Cardiac muscle cell (in vitro differentiated cells and primary cell): Measurements from ENCODE around the gene PHAF1. TPM values are rescaled to one million over a fixed set of nuclear protein-coding genes. Genes with fewer than 3 reads are reported as not detected.

Experiments used
- DNase-seq, 2 donors: peaks; one replicate each; pipeline versions ENCODE4 v3.0.0 to v3.0.0-alpha.2; 2010 to 2017; ENCODE audit warnings: low read depth in 1 of 2, low spot score in 1 of 2
- H3K27ac ChIP-seq: fragments of 200-600 bp; sonication (generic); 2 replicates; pipeline ENCODE4 v1.5.1; 2016
- H3K27me3 ChIP-seq: fragments of 200-600 bp; sonication (generic); 2 replicates; pipeline ENCODE4 v1.6.0; 2016; ENCODE audit warnings: control low read depth
- H3K36me3 ChIP-seq: fragments of 200-600 bp; sonication (generic); 2 replicates; pipeline ENCODE4 v1.5.1; 2016; ENCODE audit warnings: control low read depth
- H3K4me1 ChIP-seq: fragments of 200-600 bp; sonication (generic); 2 replicates; pipeline ENCODE4 v1.8.1; 2017; ENCODE audit warnings: low read depth, mild to moderate bottlenecking, mixed run types
- H3K4me3 ChIP-seq: fragments of 200-600 bp; sonication (generic); 2 replicates; pipeline ENCODE4 v1.5.1; 2016; ENCODE audit warnings: mild to moderate bottlenecking
- H3K9me3 ChIP-seq: fragments of 200-600 bp; sonication (generic); 2 replicates; pipeline ENCODE4 v1.5.1; 2017; ENCODE audit warnings: low read depth, mild to moderate bottlenecking, control low read depth
- polyA plus RNA-seq: library from polyadenylated mRNA; unstranded; fragments of >200 nt; fragmentation: Nextera tagmentation; extraction: Ambion mirVana; gene quantifications from 2 replicates; pipeline ENCODE4 v1.2.1, GENCODE V29; 2016
- total RNA-seq: library from RNA; depleted of rRNA; stranded (reverse); fragments of >200 nt; gene quantifications from 2 replicates; pipeline ENCODE4 v1.2.3, GENCODE V29; 2016
- TF ChIP-seq, protein P1 (sequence below): IDR thresholded peaks from 2 replicates; pipeline ENCODE4 v1.5.1; 2012; ENCODE audit warnings: low read depth, mild to moderate bottlenecking, low read length

PHAF1 gene
- total and polyA plus RNA-seq, 2 experiments from 2014 or later: 10.3 to 18.1 TPM

DNA sequence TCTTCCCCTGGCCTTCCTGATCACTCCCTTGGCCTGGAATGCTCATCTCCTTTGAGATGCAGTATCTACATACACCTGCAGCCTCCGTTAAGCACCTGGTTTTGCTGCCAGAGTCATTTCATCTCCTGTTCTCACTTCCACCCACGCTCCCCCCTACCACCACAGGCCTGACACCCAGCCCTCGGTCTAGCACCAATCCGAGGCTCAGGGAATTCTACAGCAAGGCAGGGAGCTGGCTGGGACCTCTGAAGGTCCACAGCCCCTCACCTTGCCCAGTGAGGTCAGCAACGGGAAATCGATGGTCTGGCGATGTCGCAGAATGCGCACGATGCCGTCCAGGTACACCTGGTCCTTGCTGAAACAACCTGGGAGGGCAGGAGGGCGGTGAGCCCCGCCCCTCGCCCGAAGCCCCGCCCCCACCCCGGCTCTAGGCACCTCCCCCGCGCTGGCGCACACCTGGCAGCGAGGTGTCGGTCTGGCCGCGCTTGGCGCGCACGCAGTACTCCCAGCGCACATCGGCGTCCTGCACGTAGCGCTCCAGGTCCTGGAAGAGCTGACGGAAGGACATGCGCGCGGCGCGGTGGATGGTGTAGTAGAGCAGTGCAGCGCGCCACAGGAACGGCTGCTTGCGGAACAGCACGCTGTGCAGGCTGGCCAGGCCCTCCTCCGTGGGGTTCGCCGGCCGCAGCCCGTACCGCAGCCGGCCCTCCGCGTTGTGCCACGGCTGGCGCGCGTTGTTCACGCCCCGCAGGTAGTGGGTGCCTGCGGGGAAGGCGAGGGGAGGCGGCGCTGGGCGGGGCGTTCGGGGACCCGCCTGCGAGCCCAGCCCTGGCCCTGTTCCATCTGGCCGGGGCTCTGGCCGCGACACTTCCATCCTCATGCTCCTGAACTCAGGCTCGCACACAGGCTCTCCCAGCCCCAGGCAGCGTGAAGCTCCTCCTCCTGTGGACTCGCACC, 68.3 kb downstream of the PHAF1 start:
- H3K27ac ChIP-seq: no peak overlapping the region
- H3K4me3 ChIP-seq: peak overlapping the region; percentile 16
- peaks cover 35% of the 10 kb centered on the region for H3K27me3 ChIP-seq
- peak; percentile 70 to 73 for DNase-seq
- H3K9me3 ChIP-seq: no peaks in the 10 kb centered on the region
- TF ChIP-seq, protein P1, sequence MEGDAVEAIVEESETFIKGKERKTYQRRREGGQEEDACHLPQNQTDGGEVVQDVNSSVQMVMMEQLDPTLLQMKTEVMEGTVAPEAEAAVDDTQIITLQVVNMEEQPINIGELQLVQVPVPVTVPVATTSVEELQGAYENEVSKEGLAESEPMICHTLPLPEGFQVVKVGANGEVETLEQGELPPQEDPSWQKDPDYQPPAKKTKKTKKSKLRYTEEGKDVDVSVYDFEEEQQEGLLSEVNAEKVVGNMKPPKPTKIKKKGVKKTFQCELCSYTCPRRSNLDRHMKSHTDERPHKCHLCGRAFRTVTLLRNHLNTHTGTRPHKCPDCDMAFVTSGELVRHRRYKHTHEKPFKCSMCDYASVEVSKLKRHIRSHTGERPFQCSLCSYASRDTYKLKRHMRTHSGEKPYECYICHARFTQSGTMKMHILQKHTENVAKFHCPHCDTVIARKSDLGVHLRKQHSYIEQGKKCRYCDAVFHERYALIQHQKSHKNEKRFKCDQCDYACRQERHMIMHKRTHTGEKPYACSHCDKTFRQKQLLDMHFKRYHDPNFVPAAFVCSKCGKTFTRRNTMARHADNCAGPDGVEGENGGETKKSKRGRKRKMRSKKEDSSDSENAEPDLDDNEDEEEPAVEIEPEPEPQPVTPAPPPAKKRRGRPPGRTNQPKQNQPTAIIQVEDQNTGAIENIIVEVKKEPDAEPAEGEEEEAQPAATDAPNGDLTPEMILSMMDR: no peak
- H3K4me1 ChIP-seq: peaks cover 7% of the 10 kb centered on the region
- no peaks in the 10 kb centered on the region for H3K36me3 ChIP-seq

DNA sequence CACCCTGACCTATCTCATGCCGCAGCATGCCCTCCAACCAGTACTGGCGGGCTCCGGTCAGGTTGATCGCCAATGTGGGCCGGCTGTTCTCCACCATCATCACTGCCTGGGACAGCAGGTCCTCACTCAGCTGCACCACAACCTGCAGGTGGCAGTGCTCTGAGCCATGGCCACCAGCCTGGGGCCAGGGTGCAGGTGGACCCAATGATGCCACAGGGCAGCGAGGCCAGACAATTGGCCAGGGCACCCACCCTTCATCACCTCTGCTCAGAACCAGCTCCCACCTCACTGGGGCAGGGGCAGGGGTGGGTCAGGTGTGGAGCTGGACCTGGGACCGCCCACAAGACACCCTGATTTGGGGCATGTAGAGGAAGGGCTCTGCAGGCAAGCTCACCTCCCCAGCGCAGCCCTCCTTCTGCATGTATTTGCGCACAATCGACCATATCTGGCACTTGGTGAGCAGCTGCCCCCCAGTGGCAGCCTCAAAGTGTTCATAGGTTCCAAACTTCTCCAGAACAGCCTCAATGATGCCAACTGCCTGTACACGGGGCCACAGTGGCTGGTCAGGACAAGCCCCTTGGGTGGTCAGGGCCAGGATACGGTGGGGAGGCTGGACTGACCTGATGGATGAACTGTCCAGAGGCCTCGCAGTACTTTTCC, 69.8 kb downstream of the PHAF1 start:
- no peak overlapping the region for H3K27ac ChIP-seq
- no peak overlapping the region for H3K4me3 ChIP-seq
- H3K9me3 ChIP-seq: no peaks in the 10 kb centered on the region
- H3K27me3 ChIP-seq: peaks cover 33% of the 10 kb centered on the region
- H3K36me3 ChIP-seq: no peaks in the 10 kb centered on the region
- DNase-seq: no peak
- TF ChIP-seq, protein P1: no peak
- peaks cover 6% of the 10 kb centered on the region for H3K4me1 ChIP-seq

DNA sequence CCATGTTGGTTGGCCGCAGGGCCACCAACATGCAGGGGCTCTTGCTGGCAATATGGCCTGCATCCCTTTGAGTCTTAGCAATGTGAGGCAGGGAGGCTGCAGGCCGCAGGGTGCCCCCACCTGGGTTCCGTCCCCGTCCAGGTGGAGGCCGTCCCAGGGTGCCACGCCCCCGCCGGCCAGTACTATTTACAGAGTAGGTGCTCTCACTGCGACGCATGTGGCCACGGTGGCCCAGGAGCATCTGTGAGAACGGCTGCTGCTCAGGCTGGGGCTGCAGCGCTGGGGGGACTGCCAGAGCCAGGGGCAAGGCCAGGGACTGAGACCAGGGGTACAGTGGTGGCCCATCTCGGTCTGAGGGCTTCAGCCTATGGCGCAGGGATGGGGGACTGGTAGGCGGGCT, 70.4 kb downstream of the PHAF1 start:
- TF ChIP-seq, protein P1: no peak
- peaks cover 33% of the 10 kb centered on the region for H3K27me3 ChIP-seq
- H3K4me3 ChIP-seq: no peak overlapping the region
- H3K36me3 ChIP-seq: no peaks in the 10 kb centered on the region
- no peak for DNase-seq
- no peaks in the 10 kb centered on the region for H3K9me3 ChIP-seq
- no peak overlapping the region for H3K27ac ChIP-seq
- H3K4me1 ChIP-seq: peaks cover 4% of the 10 kb centered on the region

DNA sequence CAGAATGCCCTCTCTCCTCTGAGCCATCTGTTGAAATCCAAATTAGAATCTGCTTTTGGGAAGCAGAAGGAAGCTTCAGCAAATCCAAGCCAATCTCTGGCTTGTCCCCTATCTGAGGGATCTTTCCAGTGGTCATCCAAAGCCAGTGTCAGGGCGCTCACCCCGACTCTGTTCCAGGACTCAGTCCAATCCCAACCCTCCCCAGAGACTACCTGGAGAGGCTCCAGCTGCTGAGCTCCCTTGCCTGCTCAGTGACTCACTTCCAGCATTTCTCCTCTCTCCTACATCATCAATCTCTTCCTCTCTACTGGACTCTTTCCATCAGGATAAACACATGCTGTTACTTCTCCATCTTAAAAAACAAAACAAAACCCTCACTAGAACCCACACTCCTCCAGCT, 71.6 kb downstream of the PHAF1 start:
- Histone ChIP-seq H3K4me1 (peaks cover 4% of the 10 kb centered on the region), H3K27ac (no peak overlapping the region), H3K9me3 (no peaks in the 10 kb centered on the region), H3K36me3 (no peaks in the 10 kb centered on the region), H3K27me3 (peaks cover 27% of the 10 kb centered on the region), H3K4me3 (no peak overlapping the region)
- DNase-seq: peak in 1 of 2 donors; percentile 89
- TF ChIP-seq, protein P1: no peak

DNA sequence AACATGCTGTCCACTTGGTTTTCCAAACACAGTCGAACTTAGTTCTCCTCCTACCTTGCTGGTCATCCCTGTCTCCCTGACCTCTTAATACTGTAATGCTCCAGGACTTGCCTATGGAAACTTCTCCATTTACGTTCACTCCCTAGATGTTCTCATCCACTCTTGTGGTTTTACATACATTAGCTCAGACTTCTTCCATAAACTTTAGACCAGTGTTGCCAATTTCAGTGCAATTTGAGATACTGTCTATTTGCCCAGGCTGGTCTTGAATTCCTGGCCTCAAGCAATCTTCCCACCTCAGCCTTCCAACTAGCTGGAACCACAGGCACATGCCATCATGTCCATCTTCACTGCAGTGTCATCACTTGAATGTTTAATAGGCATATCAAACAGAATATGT, 72.5 kb downstream of the PHAF1 start:
- H3K4me3 ChIP-seq: no peak overlapping the region

More for the DNA sequence above, 72.5 kb downstream of the PHAF1 start:
- Histone ChIP-seq H3K27me3 (peaks cover 25% of the 10 kb centered on the region), H3K4me1 (peaks cover 4% of the 10 kb centered on the region), H3K27ac (no peak overlapping the region), H3K9me3 (no peaks in the 10 kb centered on the region), H3K36me3 (no peaks in the 10 kb centered on the region)
- no peak for DNase-seq
- TF ChIP-seq, protein P1: no peak
